ENCODE results near the gene RASSF3. TPM values are rescaled to one million over a fixed set of nuclear protein-coding genes. Genes with fewer than 3 reads are reported as not detected.
"Not testable (repeated sequence)": the region's sequence is repeated elsewhere in the genome, so short reads cannot be mapped to it uniquely, and the experiment has no call there.

The RASSF3 gene
- total RNA-seq, 1 donor: 52.8 TPM

GRCh38 chr12:64634508-64635092 is 24.3 kb downstream of the RASSF3 start:
- Histone ChIP-seq H3K27me3 (ENCODE audit: insufficient read depth, low read length) (no peaks in the 10 kb centered on the region), H3K9me3 (ENCODE audit: low read depth, low read length) (no peaks in the 10 kb centered on the region), H3K4me1 (ENCODE audit: insufficient read depth, low read length) (peaks cover 81% of the 10 kb centered on the region), H3K4me3 (ENCODE audit: low read length) (no peak overlapping the region)

DNA sequence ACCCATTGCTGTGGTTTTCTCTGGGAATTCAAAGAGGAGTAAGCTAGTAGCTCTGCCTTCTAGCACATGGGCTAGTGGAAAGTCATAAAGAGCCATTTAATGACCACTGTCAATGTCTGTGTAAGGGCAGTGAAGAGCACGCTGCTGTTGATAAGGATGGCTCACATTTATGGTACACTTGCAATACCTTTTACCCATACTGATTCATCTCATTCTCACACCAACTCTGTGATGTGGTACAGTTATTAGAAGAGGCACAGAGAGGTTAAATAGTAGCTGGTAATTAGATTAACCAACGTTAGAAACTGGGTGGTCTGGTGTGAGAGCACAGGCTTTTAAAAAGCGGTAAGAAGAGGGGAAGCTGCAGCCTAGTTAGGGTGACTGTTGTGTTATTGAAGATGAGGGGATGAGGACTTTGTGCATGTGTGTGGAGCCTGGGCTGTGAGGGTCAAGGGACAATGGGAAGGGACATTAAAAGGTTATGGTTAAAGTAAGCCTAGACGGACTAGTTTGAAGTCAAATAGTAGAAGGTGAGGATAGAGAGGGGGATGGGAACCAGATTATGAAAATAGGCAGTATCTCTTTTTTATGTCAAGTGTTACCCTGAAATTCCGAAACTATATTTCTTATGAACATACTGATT is 25.2 kb downstream of the RASSF3 start:
- no peak overlapping the region for H3K4me3 ChIP-seq (ENCODE audit: low read length)
- H3K27me3 ChIP-seq (ENCODE audit: insufficient read depth, low read length): no peaks in the 10 kb centered on the region

GRCh38 chr12:64636856-64637255 is 26.6 kb downstream of the RASSF3 start:
- Histone ChIP-seq H3K27me3 (ENCODE audit: insufficient read depth, low read length) (no peaks in the 10 kb centered on the region), H3K4me1 (ENCODE audit: insufficient read depth, low read length) (peaks cover 72% of the 10 kb centered on the region), H3K4me3 (ENCODE audit: low read length) (no peak overlapping the region), H3K9me3 (ENCODE audit: low read depth, low read length) (no peaks in the 10 kb centered on the region)

More for the DNA sequence above, 25.2 kb downstream of the RASSF3 start:
- Histone ChIP-seq H3K4me1 (ENCODE audit: insufficient read depth, low read length) (peaks cover 82% of the 10 kb centered on the region), H3K9me3 (ENCODE audit: low read depth, low read length) (no peaks in the 10 kb centered on the region)

GRCh38 chr12:64639466-64639865 is 29.2 kb downstream of the RASSF3 start:
- Histone ChIP-seq H3K4me1 (ENCODE audit: insufficient read depth, low read length) (peaks cover 59% of the 10 kb centered on the region), H3K4me3 (ENCODE audit: low read length) (no peak overlapping the region), H3K27me3 (ENCODE audit: insufficient read depth, low read length) (no peaks in the 10 kb centered on the region), H3K9me3 (ENCODE audit: low read depth, low read length) (no peaks in the 10 kb centered on the region)

DNA sequence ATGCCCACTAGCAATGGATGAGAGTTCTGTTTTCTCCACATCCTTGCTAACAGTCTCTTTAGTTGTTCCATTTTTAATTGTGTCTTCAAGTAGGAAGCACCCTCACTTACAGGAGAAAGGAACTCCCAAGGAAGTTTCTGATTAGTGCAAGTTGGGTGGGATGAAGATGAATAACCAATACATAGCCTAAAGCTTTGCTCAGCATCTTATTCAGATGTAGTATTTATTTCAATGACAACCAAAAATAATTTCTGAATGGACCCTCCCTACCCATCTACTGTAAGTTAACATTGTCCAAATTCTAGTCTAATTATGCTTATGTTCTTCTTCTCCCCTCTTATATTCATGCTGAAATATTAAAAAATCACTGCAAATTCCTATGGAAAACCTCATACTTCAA is 36.0 kb downstream of the RASSF3 start:
- H3K4me1 ChIP-seq (ENCODE audit: insufficient read depth, low read length): peaks cover 42% of the 10 kb centered on the region
- H3K9me3 ChIP-seq (ENCODE audit: low read depth, low read length): no peaks in the 10 kb centered on the region
- H3K4me3 ChIP-seq (ENCODE audit: low read length): no peak overlapping the region
- H3K27me3 ChIP-seq (ENCODE audit: insufficient read depth, low read length): no peaks in the 10 kb centered on the region

GRCh38 chr12:64649487-64649886 is 39.2 kb downstream of the RASSF3 start:
- Histone ChIP-seq H3K4me1 (ENCODE audit: insufficient read depth, low read length) (peaks cover 58% of the 10 kb centered on the region), H3K9me3 (ENCODE audit: low read depth, low read length) (no peaks in the 10 kb centered on the region), H3K4me3 (ENCODE audit: low read length) (no peak overlapping the region), H3K27me3 (ENCODE audit: insufficient read depth, low read length) (no peaks in the 10 kb centered on the region)

DNA sequence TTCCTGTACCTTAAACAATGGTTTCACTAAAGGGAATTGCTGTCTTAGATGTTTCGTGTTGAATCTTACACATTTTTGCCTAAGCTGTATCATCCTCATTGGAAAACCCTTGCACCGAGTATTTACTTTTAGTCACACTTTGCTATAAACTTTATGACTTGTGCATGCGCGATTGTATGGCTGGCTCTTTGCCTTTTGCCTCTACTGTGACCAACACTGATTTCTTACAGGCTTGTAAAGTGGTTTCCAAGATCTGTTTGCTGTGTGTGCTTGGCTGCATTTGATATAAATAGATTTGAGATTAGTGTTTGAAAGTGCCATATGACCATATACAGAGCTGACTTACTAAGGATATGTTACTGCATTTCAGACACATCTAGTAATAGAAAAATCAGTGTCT is 40.5 kb downstream of the RASSF3 start:
- Histone ChIP-seq H3K27me3 (ENCODE audit: insufficient read depth, low read length) (no peaks in the 10 kb centered on the region), H3K9me3 (ENCODE audit: low read depth, low read length) (no peaks in the 10 kb centered on the region), H3K4me3 (ENCODE audit: low read length) (no peak overlapping the region), H3K4me1 (ENCODE audit: insufficient read depth, low read length) (peaks cover 58% of the 10 kb centered on the region)

GRCh38 chr12:64652346-64652745 is 42.1 kb downstream of the RASSF3 start:
- peaks cover 68% of the 10 kb centered on the region for H3K4me1 ChIP-seq (ENCODE audit: insufficient read depth, low read length)
- no peak overlapping the region for H3K4me3 ChIP-seq (ENCODE audit: low read length)
- no peaks in the 10 kb centered on the region for H3K27me3 ChIP-seq (ENCODE audit: insufficient read depth, low read length)

GRCh38 chr12:64653123-64653522 is 42.8 kb downstream of the RASSF3 start:
- H3K9me3 ChIP-seq (ENCODE audit: low read depth, low read length): no peaks in the 10 kb centered on the region
- peaks cover 75% of the 10 kb centered on the region for H3K4me1 ChIP-seq (ENCODE audit: insufficient read depth, low read length)
- H3K27me3 ChIP-seq (ENCODE audit: insufficient read depth, low read length): no peaks in the 10 kb centered on the region
- H3K4me3 ChIP-seq (ENCODE audit: low read length): no peak overlapping the region

More at GRCh38 chr12:64652346-64652745, 42.1 kb downstream of the RASSF3 start:
- no peaks in the 10 kb centered on the region for H3K9me3 ChIP-seq (ENCODE audit: low read depth, low read length)

DNA sequence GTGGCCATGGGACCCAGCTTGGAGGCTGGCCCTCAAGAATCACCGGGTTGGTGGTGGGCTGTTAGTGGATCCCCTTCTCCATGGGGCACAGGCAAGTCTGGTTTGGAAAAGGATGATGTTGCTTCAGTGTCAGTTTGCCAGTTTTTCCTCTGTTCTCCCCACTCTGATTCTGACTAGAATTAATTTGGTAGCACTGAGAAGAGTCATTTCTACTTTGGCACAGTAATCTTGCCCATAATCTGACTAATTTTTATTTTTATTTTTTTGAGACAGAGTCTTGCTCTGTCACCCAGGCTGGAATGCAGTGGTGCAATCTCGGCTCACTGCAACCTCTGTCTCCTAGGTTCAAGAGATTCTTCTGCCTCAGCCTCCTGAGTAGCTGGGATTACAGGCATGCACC is 43.6 kb downstream of the RASSF3 start:
- not testable (repeated sequence) for H3K27me3 ChIP-seq (ENCODE audit: insufficient read depth, low read length); H3K9me3 ChIP-seq (ENCODE audit: low read depth, low read length); H3K4me3 ChIP-seq (ENCODE audit: low read length)
- H3K4me1 ChIP-seq (ENCODE audit: insufficient read depth, low read length): peaks cover 80% of the 10 kb centered on the region

GRCh38 chr12:64655141-64655540 is 44.8 kb downstream of the RASSF3 start:
- Histone ChIP-seq H3K27me3 (ENCODE audit: insufficient read depth, low read length) (no peaks in the 10 kb centered on the region), H3K4me1 (ENCODE audit: insufficient read depth, low read length) (peaks cover 78% of the 10 kb centered on the region), H3K9me3 (ENCODE audit: low read depth, low read length) (no peaks in the 10 kb centered on the region), H3K4me3 (ENCODE audit: low read length) (no peak overlapping the region)

DNA sequence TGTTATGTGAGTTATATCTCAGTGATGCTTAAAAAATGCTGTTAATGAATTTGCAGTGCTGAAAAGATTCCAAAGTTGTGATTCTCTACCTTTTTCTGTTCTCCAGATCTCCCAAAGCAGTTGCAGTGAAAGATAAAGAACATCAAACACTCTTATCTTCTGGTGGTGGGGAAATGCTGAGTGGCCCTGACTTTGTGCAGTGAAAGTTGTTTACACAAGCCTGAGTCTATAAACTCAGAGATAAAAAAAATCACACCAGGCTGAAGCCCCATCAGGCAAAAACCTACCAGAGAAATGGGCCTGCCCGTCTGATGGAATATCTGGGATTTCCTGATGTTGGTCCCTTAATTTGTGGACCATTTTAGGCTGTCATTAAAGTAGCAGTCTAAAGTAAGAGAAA is 46.1 kb downstream of the RASSF3 start:
- peaks cover 76% of the 10 kb centered on the region for H3K4me1 ChIP-seq (ENCODE audit: insufficient read depth, low read length)
- no peak overlapping the region for H3K4me3 ChIP-seq (ENCODE audit: low read length)
- H3K9me3 ChIP-seq (ENCODE audit: low read depth, low read length): no peaks in the 10 kb centered on the region
- H3K27me3 ChIP-seq (ENCODE audit: insufficient read depth, low read length): no peaks in the 10 kb centered on the region

GRCh38 chr12:64658892-64659481 is 48.7 kb downstream of the RASSF3 start:
- H3K9me3 ChIP-seq (ENCODE audit: low read depth, low read length): no peaks in the 10 kb centered on the region
- no peak overlapping the region for H3K4me3 ChIP-seq (ENCODE audit: low read length)
- peaks cover 77% of the 10 kb centered on the region for H3K4me1 ChIP-seq (ENCODE audit: insufficient read depth, low read length)
- H3K27me3 ChIP-seq (ENCODE audit: insufficient read depth, low read length): no peaks in the 10 kb centered on the region

DNA sequence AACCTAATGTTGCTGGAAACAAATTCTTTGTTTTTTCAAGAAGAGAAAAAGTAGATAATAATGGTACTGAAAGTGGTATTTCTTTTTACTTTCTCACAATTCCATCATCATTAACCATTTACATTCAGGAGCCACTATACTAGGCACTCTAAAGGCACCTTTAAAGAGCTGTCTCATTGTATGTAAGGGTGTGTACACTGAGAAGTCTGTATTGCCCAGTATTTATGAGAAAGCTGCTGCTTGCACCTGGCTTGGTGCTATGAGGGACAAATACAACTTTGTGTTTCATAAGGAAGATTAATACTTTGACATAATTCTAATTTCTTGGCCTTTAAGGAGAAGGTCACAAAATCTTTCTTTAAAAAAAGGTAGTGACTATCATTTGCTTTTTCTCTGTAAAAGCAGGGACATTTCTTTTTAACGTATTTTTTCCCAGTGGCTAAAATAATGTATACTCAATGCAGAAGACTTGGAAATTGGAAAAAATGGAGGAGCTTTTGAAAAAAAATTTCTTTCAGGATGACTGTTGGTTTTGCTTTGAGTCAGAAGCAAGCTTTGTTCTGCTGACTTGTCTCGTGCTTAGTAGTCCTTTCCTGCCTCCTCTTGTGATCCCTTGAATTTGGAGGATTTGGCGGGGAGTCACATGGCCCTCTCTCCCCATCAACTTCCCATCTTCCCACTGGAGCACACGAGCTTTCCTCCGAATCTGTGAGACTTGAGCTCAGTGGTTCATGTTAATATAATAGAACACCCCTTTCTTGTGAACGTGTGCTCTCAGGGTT is 50.1 kb downstream of the RASSF3 start:
- no peaks in the 10 kb centered on the region for H3K27me3 ChIP-seq (ENCODE audit: insufficient read depth, low read length)
- H3K4me1 ChIP-seq (ENCODE audit: insufficient read depth, low read length): peaks cover 82% of the 10 kb centered on the region
- no peaks in the 10 kb centered on the region for H3K9me3 ChIP-seq (ENCODE audit: low read depth, low read length)
- H3K4me3 ChIP-seq (ENCODE audit: low read length): no peak overlapping the region

- no peaks in the 10 kb centered on the region for H3K27me3 ChIP-seq (ENCODE audit: insufficient read depth, low read length)
- H3K9me3 ChIP-seq (ENCODE audit: low read depth, low read length): no peaks in the 10 kb centered on the region
- H3K4me3 ChIP-seq (ENCODE audit: low read length): no peak overlapping the region
- peaks cover 89% of the 10 kb centered on the region for H3K4me1 ChIP-seq (ENCODE audit: insufficient read depth, low read length)
Measured at GRCh38 chr12:64663015-64663414, 52.7 kb downstream of the RASSF3 start.
